OCI-LY7 (cell line): ENCODE results near the gene RPS21. TPM values are rescaled to one million over a fixed set of nuclear protein-coding genes. Genes with fewer than 3 reads are reported as not detected.

Experiments
- BruUV-seq: library from RNA; stranded (reverse); fragments of 400-500 nt; replicated peaks from 2 replicates; lab custom pipeline; 2021; lab: Mats Ljungman, UMichigan
- CTCF ChIA-PET: fragments of 300-600 bp; sonication (Branson Sonifier 250); formaldehyde crosslinking; loops from one replicate; lab custom pipeline; 2022; ENCODE audit warnings: antibody characterized with exemption; ENCODE audit not compliant: unreplicated experiment; lab: Charles Lee
- POLR2A ChIA-PET: fragments of 300-600 bp; sonication (Branson Sonifier 250); formaldehyde crosslinking; loops from one replicate; lab custom pipeline; 2022; ENCODE audit warnings: antibody characterized with exemption; lab: Charles Lee
- DNase-seq: peaks from one replicate; pipeline ENCODE4 v3.0.0-alpha.2; 2015; ENCODE audit warnings: low spot score
- H2AFZ ChIP-seq: fragments of 200-600 bp; sonication (generic), shearing (Covaris generic); 2 replicates; pipeline ENCODE4 v1.6.1; 2014; ENCODE audit warnings: mild to moderate bottlenecking, antibody characterized with exemption, low read length, moderate library complexity
- H3K27ac ChIP-seq: fragments of 200-600 bp; sonication (generic); 2 replicates; pipeline ENCODE4 v1.5.1; 2014; ENCODE audit warnings: mixed run types, low read depth, mild to moderate bottlenecking, moderate library complexity, low read length, inconsistent platforms; ENCODE audit not compliant: poor library complexity, severe bottlenecking
- H3K36me3 ChIP-seq: fragments of 200-600 bp; sonication (generic); 2 replicates; pipeline ENCODE4 v1.6.1; 2014; ENCODE audit warnings: mild to moderate bottlenecking, antibody characterized with exemption, low read length, moderate library complexity, mixed read lengths; ENCODE audit not compliant: insufficient read depth
- H3K4me1 ChIP-seq: fragments of 200-600 bp; sonication (generic); 2 replicates; pipeline ENCODE4 v1.5.1; 2014; ENCODE audit warnings: mild to moderate bottlenecking, low read length; ENCODE audit not compliant: insufficient read depth, poor library complexity, severe bottlenecking
- H3K4me2 ChIP-seq: fragments of 200-600 bp; sonication (generic); 2 replicates; pipeline ENCODE4 v1.6.1; 2014; ENCODE audit warnings: mild to moderate bottlenecking, low read length
- H3K4me3 ChIP-seq: fragments of 200-600 bp; sonication (generic); 2 replicates; pipeline ENCODE4 v1.5.1; 2014; ENCODE audit warnings: mild to moderate bottlenecking, low read depth, low read length; ENCODE audit not compliant: poor library complexity, severe bottlenecking
- H3K79me2 ChIP-seq: fragments of 200-600 bp; sonication (generic); 2 replicates; pipeline ENCODE4 v1.6.1; 2016; ENCODE audit warnings: low read depth, mild to moderate bottlenecking, low read length, moderate library complexity, mixed read lengths; ENCODE audit not compliant: insufficient read depth
- H3K9me2 ChIP-seq: fragments of 200-600 bp; sonication (generic); 2 replicates; pipeline ENCODE4 v1.6.1; 2016; ENCODE audit warnings: mild to moderate bottlenecking, low read length, mixed read lengths; ENCODE audit not compliant: insufficient read depth
- H3K9me3 ChIP-seq: fragments of 200-600 bp; sonication (generic); 2 replicates; pipeline ENCODE4 v1.6.1; 2014; ENCODE audit warnings: mild to moderate bottlenecking, mixed run types, low read length, mixed read lengths
- H4K20me1 ChIP-seq: fragments of 200-600 bp; sonication (generic); 2 replicates; pipeline ENCODE4 v1.6.1; 2014; ENCODE audit warnings: mild to moderate bottlenecking, antibody characterized with exemption, low read length, moderate library complexity, mixed read lengths; ENCODE audit not compliant: insufficient read depth
- EZH2phosphoT487 ChIP-seq: fragments of 200-600 bp; sonication (generic); IDR thresholded peaks from 2 replicates; pipeline ENCODE4 v1.6.1; 2018; ENCODE audit warnings: low read depth, borderline replicate concordance, mild to moderate bottlenecking, mixed run types, antibody characterized with exemption, low read length, moderate library complexity, mixed read lengths
- intact Hi-C: fragments of 100-400 bp; cut with micrococcal nuclease; formaldehyde crosslinking; loops from one replicate; pipeline ENCODE4 v1.10.0; 2022; ENCODE audit not compliant: unreplicated experiment
- total RNA-seq, 2 experiments: library from RNA; depleted of rRNA in 1 of 2; stranded (reverse); fragments of >200 nt in 1 of 2; shearing (Covaris generic) in 1 of 2; gene quantifications; 2 replicates each; pipeline ENCODE4 v1.2.3, GENCODE V29; 2014 to 2022
- TF ChIP-seq, protein P1 (sequence below): fragments of 200-600 bp; sonication (generic); conservative IDR thresholded peaks from 2 replicates; pipeline ENCODE4 v1.5.1; 2014; ENCODE audit warnings: mild to moderate bottlenecking, antibody characterized with exemption, low read length, moderate library complexity, mixed read lengths

Gene RPS21
- total RNA-seq, 2 experiments from 2014 or later: 2,571 to 3,376 TPM

DNA sequence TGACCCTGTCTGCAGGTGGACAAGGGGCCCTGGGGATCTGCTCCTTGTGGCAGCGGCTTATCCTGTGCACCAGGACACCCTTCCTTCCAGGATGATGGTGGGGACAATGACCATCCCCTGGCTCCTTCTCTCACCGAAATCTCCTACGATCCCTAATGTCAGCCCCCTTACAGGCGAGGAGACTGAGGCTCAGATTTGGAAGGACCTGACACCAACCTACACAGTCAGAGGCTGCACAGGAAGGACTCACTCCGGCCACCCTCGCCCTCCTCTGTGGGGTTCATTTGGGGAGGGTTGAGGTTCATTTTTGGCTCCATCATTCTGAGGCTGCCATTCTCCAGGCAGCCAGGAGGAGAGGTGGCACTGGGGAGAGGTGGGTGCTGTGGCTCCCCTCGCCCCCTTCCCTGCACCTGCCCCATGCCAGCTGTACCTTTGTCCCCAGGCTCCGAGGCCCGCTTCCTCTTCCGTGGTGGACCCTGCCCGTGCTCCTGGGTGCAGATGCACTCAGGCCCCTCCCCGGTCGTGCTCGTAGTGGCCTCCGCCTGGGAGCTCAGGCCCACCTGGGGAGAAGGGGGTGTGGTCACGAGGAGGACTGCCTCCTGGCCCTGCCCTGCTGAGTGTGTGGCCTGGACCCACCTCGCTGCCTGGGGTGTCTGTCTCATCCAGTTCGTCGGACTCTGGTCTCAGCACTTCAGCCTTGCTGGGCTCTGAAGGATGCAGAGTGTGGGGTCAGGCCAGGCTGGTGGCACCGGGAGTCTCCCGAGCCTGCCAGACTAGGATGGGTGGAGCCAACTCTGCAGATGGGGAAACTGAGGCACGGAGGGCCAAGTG is 25.5 kb downstream of the RPS21 start:
- Histone ChIP-seq H2AFZ (no peak overlapping the region), H3K4me2 (no peak overlapping the region), H3K79me2 (no peaks in the 10 kb centered on the region), H3K4me3 (no peak overlapping the region), H4K20me1 (no peaks in the 10 kb centered on the region), H3K9me2 (no peaks in the 10 kb centered on the region), H3K27ac (no peak overlapping the region), H3K4me1 (peaks cover 31% of the 10 kb centered on the region), H3K9me3 (no peaks in the 10 kb centered on the region), H3K36me3 (no peaks in the 10 kb centered on the region)
- no peak for DNase-seq
- TF ChIP-seq EZH2phosphoT487: no peak
- TF ChIP-seq, protein P1, sequence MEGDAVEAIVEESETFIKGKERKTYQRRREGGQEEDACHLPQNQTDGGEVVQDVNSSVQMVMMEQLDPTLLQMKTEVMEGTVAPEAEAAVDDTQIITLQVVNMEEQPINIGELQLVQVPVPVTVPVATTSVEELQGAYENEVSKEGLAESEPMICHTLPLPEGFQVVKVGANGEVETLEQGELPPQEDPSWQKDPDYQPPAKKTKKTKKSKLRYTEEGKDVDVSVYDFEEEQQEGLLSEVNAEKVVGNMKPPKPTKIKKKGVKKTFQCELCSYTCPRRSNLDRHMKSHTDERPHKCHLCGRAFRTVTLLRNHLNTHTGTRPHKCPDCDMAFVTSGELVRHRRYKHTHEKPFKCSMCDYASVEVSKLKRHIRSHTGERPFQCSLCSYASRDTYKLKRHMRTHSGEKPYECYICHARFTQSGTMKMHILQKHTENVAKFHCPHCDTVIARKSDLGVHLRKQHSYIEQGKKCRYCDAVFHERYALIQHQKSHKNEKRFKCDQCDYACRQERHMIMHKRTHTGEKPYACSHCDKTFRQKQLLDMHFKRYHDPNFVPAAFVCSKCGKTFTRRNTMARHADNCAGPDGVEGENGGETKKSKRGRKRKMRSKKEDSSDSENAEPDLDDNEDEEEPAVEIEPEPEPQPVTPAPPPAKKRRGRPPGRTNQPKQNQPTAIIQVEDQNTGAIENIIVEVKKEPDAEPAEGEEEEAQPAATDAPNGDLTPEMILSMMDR: no peak
- POLR2A ChIA-PET: no interaction called here
- CTCF ChIA-PET: no interaction called here
- intact Hi-C loops: no loop called here
- no TSS peak for BruUV-seq

DNA sequence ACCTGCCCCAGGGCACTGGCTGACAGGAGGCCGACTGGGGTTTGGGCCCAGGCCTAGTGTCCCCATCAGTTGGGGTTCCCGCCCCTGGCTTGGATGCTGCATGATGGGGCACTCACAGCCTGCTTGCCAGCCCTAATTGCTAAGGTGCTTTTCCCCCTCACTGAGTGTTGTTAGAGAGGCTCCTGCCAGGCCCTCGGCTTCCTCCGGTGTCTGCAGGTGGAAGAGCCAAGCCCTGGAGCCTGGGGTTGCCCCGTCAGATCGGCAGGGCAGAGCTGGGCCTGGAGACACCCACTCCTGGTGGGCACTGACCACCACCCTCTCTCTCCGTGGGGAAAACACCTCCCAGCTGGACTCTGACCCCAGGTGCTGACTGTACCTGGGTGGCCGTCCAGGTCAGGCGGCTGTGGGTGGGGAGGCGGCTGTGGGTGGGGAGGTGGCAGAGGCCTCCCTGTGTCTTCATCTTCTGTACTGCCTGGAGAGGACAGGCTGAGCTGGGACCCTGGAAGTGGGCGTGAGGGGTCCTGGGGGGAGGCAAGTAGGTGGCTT is 26.2 kb downstream of the RPS21 start:
- ChIA-PET POLR2A (no interaction called here), CTCF (no interaction called here)
- Histone ChIP-seq H3K4me1 (peaks cover 24% of the 10 kb centered on the region), H3K4me2 (no peak overlapping the region), H3K9me2 (no peaks in the 10 kb centered on the region), H3K36me3 (no peaks in the 10 kb centered on the region), H3K4me3 (no peak overlapping the region), H3K9me3 (no peaks in the 10 kb centered on the region), H4K20me1 (no peaks in the 10 kb centered on the region), H3K27ac (no peak overlapping the region), H3K79me2 (no peaks in the 10 kb centered on the region), H2AFZ (no peak overlapping the region)
- no TSS peak for BruUV-seq
- intact Hi-C loops: no loop called here
- no peak for TF ChIP-seq EZH2phosphoT487
- TF ChIP-seq, protein P1: no peak
- DNase-seq: no peak
